GM18867 (cell line): Measurements from ENCODE around the gene ZMAT2.
"Not testable (repeated sequence)": the region's sequence is repeated elsewhere in the genome, so short reads cannot be mapped to it uniquely, and the experiment has no call there.

Experiments
- ATAC-seq: cut with Tn5 transposase; IDR thresholded peaks from one replicate; pipeline ENCODE4 v1.9.1; 2021; ENCODE audit warnings: mild to moderate bottlenecking, moderate library complexity; ENCODE audit not compliant: unreplicated experiment

Gene ZMAT2

DNA sequence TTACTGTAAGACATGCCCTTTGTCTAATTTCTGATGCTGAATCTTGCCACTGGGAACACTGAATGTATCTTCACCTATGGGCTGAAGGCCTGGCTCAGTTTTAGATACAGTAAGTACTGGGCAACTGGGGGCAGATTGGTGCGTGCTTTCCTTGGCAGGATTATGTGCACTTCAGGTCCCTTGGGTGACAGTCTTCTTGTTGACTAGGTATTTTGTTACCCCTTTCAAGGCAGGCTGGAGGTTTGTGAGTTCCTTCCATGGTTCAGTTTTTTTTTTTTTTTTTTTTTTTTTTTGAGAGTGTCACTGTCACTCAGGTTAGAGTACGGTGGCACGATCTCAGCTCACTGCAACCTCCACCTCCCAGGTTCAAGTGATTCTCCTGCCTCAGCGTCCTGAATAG is 7.6 kb downstream of the ZMAT2 start:
- no peak for ATAC-seq

DNA sequence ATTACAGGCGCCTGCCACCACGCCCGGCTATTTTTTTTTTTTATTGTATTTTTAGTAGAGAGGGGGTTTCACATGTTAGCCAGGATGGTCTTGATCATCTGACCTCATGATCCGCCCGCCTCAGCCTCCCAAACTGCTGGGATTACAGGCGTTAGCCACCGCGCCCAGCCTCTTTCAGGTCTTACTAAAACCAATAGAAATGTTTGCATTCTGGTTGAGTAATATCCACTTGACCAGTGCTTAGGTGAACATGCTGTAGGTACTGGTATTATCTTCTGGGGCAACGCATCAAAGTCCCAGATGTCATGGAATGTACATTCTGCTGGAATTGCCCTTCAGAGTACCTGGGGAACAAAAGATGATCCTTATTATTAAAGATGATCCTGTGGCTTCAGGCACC is 8.5 kb downstream of the ZMAT2 start:
- not testable (repeated sequence) for ATAC-seq

DNA sequence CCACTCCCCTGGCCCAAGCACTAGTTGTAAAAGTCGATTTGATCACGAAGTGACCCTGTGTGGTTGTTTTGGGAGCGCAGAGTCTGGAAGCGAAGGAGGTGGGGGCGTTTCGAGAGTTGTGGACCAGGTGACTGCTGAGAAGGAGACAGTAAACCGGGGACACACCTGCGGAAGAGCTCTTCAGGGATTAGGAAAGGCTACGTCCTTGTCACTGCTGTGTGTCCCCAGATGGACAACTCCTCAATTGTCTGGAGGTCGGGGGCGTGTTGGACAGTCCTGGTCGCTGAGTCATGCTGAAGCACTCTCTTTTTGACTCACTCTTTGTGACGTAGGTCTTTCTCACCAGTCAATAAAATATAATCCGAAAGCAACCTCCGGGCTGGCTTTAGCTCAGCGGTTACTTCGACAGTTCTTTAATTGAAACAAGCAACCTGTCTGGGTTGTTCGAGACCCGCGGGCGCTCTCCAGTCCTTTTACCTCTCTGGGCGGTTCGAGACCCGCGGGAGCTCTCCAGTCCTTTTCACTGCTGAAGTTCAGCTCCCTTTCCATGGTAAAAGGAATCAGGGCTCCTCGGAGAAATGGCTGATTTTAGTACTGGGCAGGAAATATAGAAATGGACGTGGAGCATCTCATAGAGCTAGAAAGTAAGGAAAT is 10.8 kb downstream of the ZMAT2 start:
- ATAC-seq, result peak; percentile 86

- no peak for ATAC-seq
Measured at GRCh38 chr5:140711794-140712193, 11.5 kb downstream of the ZMAT2 start.

DNA sequence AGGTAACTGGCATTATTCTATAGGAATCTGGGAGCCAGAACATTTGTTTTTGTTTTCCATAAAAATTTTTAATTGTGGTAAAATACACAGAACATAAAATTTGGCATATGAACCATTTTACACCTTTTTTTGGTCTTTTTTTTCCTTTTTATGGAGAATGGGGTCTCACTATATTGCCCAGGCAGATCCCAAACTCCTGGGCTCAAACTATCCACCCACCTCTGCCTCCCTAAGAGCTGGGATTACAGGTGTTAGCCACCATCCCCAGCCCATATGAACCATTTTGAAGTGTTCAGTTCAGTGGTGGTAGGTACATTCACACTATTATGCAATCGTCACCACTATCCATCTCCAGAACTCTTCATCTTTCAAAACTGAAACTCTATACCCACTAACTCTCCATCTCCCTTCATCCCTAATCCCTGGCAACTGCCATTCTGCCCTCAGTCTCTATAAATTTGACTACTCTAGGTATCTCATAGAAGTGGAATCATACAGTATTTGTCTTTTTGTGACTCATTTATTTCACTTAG is 13.4 kb downstream of the ZMAT2 start:
- ATAC-seq, result no peak

DNA sequence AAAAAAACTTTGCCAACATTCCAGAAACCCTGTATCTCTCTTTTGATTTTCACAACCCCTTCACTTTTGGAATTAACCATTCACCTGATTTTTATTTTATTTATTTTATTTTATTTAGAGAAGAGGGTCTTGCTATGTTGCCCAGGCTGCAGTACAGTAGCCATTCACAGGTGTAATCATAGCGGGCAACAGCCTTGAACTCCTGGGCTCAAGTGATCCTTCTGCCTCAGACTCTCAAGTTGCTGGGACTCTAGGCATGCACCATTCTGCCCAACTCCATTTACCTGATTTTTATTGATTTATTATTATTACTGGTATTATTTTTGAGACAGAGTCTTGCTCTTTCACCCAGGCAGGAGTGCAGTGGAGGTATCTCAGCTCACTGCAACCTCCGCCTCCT is 16.0 kb downstream of the ZMAT2 start:
- ATAC-seq, result not testable (repeated sequence)

GRCh38 chr5:140718266-140718592 is 18.0 kb downstream of the ZMAT2 start:
- ATAC-seq, result no peak

GRCh38 chr5:140720738-140721137 is 20.5 kb downstream of the ZMAT2 start:
- ATAC-seq, result not testable (repeated sequence)

- ATAC-seq, result not testable (repeated sequence)
Measured at GRCh38 chr5:140721395-140721794, 21.1 kb downstream of the ZMAT2 start.

DNA sequence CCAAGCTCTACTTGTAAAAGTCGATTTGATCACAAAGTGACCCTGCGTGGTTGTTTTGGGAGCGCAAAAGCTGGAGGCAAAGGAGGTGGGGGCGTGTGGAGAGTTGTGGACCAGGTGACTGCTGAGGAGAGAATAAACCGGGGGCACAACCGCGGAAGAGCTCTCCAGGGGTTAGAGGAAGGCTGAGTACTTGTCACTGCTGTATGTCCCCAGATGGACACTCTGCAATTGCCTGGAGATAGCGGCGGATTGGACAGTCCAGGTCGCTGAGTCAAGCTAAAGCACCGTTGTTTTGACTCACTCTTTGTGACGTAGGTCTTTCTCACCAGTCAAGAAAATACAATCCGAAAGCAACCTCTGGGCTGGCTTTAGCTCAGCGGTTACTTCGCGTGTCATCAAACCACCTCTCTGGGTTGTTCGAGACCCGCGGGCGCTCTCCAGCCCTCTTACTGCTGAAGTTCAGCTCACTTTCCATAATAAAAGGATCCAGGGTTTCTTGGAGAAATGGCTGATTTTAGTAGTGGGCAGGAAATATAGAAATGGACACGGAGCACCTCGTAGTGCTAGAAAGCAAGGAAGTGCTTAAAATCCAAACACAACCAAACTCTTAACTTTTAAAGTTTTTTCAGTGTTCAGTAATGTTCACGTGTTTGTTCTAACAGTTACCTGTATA is 25.7 kb downstream of the ZMAT2 start:
- peak; percentile 86 for ATAC-seq

DNA sequence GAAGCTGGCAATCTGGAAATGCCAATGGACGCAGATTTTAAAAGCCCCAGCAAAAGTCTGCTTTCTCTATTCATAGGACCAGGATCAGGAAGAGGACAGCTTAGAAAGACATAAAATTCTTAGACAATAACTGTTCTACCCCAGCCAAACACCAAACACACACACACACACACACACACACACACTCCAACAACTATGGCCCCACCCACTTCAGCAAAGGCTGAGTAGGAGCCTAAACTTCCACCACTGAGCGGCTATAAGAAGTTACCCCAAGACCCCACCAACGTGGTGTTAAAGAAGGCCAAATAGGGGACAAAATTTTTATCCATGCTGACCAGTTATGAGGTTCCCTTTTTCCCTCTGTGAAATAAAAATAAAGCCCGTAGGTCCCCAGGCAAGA is 32.9 kb downstream of the ZMAT2 start:
- ATAC-seq, result no peak

GRCh38 chr5:140734354-140734753 is 34.1 kb downstream of the ZMAT2 start:
- no peak for ATAC-seq

DNA sequence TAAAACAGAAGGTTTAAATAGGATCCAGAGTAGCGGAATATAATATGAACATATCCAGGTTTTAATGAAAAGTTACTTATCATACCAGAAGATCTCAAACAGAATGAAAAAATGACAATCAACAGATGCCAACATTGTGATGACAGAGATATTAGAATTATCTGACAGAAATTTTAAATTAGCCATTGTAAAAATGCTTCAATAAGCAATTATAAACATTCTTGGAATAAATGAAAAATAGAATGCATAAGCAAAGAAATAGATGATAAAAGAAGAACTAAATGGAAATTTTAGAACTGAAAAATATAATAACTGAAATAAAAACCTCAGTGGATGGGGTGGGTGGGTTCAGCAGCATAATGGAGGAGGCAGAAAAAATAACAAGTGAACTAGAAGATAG is 37.2 kb downstream of the ZMAT2 start:
- ATAC-seq, result no peak

DNA sequence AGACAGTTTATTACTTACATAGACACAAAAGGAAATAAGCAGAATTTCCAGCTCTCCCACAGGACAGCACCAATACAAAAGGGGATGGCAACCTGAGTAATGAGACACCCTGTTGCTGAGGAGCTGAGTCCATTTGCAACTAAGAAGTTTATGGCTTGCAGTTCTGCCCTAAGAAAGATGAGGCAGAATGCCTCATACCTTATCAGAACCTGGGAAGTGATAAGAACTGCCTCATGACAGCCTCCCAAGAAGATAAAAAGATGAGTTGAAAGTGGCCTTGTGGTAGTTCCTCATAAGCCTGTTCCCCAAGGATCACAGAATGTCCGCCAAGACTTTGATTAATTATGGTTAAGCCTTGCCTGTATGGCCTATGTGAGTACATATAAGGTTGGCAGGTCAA is 41.7 kb downstream of the ZMAT2 start:
- ATAC-seq, result no peak

DNA sequence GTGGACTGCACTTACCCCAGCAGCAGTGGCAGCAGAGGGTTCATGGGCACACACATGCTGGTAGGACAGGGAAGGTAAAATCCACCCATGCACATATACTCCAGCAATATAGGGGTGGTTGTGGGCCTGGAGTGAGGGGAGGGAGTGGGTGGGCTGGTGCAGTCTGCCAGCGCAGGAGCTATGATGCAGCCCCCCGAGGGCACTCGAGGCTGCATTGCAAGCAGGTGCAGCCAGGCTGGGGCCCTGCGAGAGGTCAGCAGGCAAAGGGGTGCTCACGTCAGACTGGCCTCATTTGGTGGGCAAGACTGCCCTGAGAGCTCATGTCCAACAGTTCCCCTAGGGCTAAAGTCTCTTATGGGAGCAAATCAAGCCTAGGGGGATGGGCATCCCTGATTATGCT is 53.3 kb downstream of the ZMAT2 start:
- no peak for ATAC-seq
